ENCODE measurements around the gene WDR59.

DNA sequence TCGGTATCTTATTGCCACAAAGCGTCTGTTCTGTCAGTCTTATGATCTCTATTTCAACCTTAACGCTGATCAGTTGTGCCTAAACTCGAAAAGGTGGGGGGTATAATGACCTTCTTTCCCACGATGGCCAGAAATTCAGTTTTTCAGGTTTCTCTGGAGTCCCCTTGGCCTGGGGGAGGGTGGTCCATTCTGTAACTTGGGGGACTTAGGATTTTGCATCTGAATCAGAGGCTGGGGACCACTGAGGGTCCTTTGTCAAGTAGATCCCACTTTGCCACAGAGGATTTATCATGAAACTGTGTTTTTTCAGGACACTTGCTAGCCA, 6.3 kb upstream of the WDR59 start:
- TF ChIP-seq, protein P1, sequence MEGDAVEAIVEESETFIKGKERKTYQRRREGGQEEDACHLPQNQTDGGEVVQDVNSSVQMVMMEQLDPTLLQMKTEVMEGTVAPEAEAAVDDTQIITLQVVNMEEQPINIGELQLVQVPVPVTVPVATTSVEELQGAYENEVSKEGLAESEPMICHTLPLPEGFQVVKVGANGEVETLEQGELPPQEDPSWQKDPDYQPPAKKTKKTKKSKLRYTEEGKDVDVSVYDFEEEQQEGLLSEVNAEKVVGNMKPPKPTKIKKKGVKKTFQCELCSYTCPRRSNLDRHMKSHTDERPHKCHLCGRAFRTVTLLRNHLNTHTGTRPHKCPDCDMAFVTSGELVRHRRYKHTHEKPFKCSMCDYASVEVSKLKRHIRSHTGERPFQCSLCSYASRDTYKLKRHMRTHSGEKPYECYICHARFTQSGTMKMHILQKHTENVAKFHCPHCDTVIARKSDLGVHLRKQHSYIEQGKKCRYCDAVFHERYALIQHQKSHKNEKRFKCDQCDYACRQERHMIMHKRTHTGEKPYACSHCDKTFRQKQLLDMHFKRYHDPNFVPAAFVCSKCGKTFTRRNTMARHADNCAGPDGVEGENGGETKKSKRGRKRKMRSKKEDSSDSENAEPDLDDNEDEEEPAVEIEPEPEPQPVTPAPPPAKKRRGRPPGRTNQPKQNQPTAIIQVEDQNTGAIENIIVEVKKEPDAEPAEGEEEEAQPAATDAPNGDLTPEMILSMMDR (conservative IDR thresholded peaks at IDR 0.05; ENCODE audit: low read depth, low read length), result no peak
- TF ChIP-seq BHLHE40 (IDR thresholded peaks at IDR 0.05; ENCODE audit: low read depth, low read length) (no peak), MAFK (IDR thresholded peaks at IDR 0.05; ENCODE audit: low read depth, low read length) (no peak), CHD1 (IDR thresholded peaks at IDR 0.05; ENCODE audit: low read depth, low read length) (no peak), POLR2A (IDR thresholded peaks at IDR 0.05; ENCODE audit: low read depth, low read length) (no peak)

Measured in IMR-90 (cell line).